Activated CD8-positive, alpha-beta T cell treated with anti-CD3 and anti-CD28 coated beads, Interleukin-2, amount 10 ng/mL, durations not matched to agents 7 days and 5 days (primary cell): ENCODE results near the gene RNF220. TPM values are rescaled to one million over a fixed set of nuclear protein-coding genes. Genes with fewer than 3 reads are reported as not detected.

ENCODE experiments used
- ATAC-seq: fragments of 150-1000 bp; cut with Tn5 transposase; one replicate; pipeline ENCODE4 v1.10.0; 2021; ENCODE audit warnings: moderate library complexity
- CTCF ChIA-PET: fragments of 350-600 bp; sonication (Branson Sonifier 250); formaldehyde crosslinking; loops from one replicate; lab custom pipeline; 2021; ENCODE audit warnings: antibody characterized with exemption; lab: Charles Lee
- POLR2A ChIA-PET: fragments of 350-600 bp; sonication (Branson Sonifier 250); formaldehyde crosslinking; loops from one replicate; lab custom pipeline; 2021; ENCODE audit warnings: antibody characterized with exemption; lab: Charles Lee
- DNase-seq: peaks from one replicate; pipeline ENCODE4 v3.0.0-alpha.2; 2020
- H3K27ac Mint-ChIP-seq: one replicate; pipeline ENCODE4 v1.8.0; 2021; ENCODE audit warnings: mild to moderate bottlenecking, mixed read lengths
- H3K27me3 Mint-ChIP-seq: one replicate; pipeline ENCODE4 v1.8.0; 2021; ENCODE audit warnings: low read depth, mixed read lengths
- H3K36me3 Mint-ChIP-seq: one replicate; pipeline ENCODE4 v1.8.0; 2021; ENCODE audit warnings: low read depth, mixed read lengths
- H3K4me1 Mint-ChIP-seq: one replicate; pipeline ENCODE4 v1.8.0; 2021; ENCODE audit warnings: low read depth, mixed read lengths
- H3K4me3 Mint-ChIP-seq: one replicate; pipeline ENCODE4 v1.8.0; 2021; ENCODE audit warnings: mild to moderate bottlenecking, mixed read lengths
- H3K9me3 Mint-ChIP-seq: one replicate; pipeline ENCODE4 v1.8.0; 2022; ENCODE audit warnings: mixed read lengths; ENCODE audit not compliant: insufficient read depth
- total RNA-seq, 2 experiments: library from RNA; stranded (reverse); gene quantifications; one replicate each; pipeline ENCODE4 v1.2.3, GENCODE V29; 2021

RNF220 gene
- total RNA-seq, 2 experiments from 2014 or later = 79.5 to 87.2 TPM

DNA sequence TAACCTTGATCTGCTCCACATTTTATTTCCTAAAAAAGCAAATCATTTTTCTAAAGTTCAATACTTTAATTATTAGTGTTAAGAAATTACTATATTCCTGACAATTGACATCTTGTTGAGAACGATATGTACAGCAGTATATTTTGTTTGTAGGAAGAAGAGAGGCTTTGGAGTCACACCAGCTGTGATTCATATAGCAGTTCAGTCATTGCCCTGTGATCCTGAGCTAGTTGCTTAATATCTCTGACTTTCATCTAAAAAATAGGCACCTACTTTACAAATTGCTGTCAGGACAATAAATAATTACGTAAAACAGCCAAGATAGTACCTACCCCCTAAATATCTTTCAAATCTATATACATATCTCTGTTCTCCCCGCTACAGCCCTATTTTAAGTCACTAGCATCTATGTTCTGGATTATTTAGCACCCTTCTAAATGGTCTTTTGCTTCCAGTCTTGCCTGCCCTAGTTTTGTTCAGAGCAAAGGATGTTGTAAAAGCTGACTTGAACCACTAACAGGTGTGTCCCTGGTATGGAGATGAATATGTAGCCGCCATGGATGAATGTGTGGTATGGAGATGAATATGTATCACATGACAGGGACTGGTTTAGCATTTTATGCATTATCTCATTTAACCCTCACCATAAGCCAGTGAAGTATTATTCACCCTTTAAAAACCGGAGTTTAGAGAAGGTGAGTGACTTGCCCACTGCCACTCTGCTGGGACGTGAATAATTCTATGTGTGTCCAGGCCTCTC is 42.2 kb downstream of the RNF220 start:
- POLR2A ChIA-PET = no interaction called here
- no peaks in the 10 kb centered on the region for H3K36me3 Mint-ChIP-seq
- no peak overlapping the region for H3K4me3 Mint-ChIP-seq

DNA sequence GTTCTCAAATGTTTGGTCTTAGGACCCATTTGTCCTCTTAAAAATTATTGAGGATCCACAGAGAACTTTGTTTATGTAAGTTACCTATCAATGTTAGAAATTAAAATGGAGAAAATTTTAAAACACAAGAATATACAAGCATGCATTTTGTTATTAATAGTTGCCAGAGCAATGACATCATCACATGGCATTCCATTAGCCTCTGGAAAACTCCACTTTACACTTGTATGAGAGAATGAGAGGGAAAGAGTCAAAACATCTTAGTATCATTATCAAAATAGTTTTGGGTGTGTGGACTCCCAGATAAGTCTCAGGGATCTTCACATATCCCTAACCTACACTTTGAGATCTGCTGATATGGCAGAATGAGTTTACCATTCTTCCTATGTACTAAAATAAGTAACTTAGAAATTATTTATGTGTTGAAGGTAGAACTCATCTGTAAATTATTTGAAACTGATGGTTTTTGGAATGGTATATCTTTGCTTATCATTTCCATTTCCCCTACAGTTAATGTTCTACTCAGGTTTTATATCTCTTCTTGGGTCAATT is 48.8 kb downstream of the RNF220 start:
- H3K9me3 Mint-ChIP-seq = no peaks in the 10 kb centered on the region
- no peak for DNase-seq
- no peaks in the 10 kb centered on the region for H3K4me1 Mint-ChIP-seq
- ChIA-PET CTCF (no interaction called here), POLR2A (no interaction called here)
- H3K27me3 Mint-ChIP-seq = peaks cover 28% of the 10 kb centered on the region
- ATAC-seq = no peak
- H3K4me3 Mint-ChIP-seq = no peak overlapping the region
- H3K27ac Mint-ChIP-seq = no peak overlapping the region
- H3K36me3 Mint-ChIP-seq = no peaks in the 10 kb centered on the region

More for the DNA sequence above, 42.2 kb downstream of the RNF220 start:
- peaks cover 13% of the 10 kb centered on the region for H3K27me3 Mint-ChIP-seq
- no peaks in the 10 kb centered on the region for H3K9me3 Mint-ChIP-seq
- no peak overlapping the region for H3K27ac Mint-ChIP-seq
- ATAC-seq (no peak), DNase-seq (no peak)
- CTCF ChIA-PET = interaction anchor here (1.4 to 1.5 kb wide), 2 partner anchors 14 to 147 kb away, joined by 3 to 4 read pairs; no protein-coding TSS in a partner anchor
- no peaks in the 10 kb centered on the region for H3K4me1 Mint-ChIP-seq

DNA sequence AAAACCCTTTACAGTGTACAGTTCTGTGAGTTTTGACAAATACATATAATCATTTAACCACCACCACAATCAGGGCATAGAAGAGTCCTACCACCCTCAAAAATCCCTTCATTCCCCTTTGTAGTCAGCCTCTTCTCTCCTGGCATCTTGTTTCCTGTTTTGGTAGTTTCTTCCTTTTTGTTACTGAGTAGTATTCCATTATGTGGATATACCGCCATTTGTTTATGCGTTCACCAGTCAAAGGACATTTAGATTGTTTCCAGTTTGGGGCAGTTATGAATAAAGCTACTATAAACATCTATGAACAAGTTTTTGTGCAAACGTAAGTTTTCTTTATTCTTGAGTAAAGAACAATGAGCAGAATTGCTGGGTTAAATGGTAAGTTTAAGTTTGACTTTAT is 49.6 kb downstream of the RNF220 start:
- Mint-ChIP-seq H3K4me1 (no peaks in the 10 kb centered on the region), H3K9me3 (no peaks in the 10 kb centered on the region), H3K27me3 (peaks cover 32% of the 10 kb centered on the region), H3K4me3 (no peak overlapping the region), H3K36me3 (no peaks in the 10 kb centered on the region), H3K27ac (no peak overlapping the region)
- POLR2A ChIA-PET = no interaction called here
- ATAC-seq (no peak), DNase-seq (no peak)
- CTCF ChIA-PET = no interaction called here

DNA sequence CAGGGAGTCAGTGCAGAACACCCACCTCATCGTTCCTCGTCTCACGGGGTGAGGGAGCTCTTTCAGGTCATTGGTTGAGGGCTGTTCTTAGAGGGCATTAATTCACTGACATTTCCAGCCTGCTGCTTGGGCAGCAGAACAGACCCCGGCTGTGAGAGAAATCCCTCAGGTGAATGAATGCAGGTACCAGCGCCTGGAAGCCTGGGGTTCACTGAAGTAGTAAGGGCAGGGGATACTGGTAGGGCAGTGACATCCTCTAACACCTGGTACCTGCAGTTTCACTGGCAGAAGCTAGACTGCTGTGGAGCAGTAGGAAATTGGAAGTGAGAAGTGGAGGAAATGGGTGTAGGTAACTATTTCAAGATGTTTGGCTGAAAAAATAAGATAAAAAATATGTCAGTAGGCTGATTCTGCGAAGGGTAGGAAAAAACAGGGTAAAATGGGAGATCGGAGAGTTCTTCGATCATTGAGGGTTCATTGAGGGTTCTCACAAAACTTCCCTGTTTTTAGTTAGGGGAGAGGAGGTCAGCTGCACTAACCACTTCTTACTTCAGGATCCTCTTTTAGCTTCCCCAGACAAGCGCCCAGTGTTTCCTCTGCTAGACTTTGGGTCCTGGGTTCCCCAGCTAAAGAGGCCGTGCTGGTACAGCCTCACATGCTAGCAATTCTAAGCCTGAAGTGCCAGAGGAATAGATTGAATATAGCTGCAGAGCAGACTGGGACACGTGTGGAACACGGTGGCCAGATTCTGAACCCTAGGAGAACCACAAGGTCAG is 55.2 kb downstream of the RNF220 start:
- ATAC-seq (no peak), DNase-seq (no peak)
- Mint-ChIP-seq H3K9me3 (no peaks in the 10 kb centered on the region), H3K27ac (no peak overlapping the region), H3K4me3 (no peak overlapping the region), H3K27me3 (peaks cover 30% of the 10 kb centered on the region), H3K36me3 (no peaks in the 10 kb centered on the region), H3K4me1 (no peaks in the 10 kb centered on the region)
- CTCF ChIA-PET = no interaction called here
- POLR2A ChIA-PET = no interaction called here

DNA sequence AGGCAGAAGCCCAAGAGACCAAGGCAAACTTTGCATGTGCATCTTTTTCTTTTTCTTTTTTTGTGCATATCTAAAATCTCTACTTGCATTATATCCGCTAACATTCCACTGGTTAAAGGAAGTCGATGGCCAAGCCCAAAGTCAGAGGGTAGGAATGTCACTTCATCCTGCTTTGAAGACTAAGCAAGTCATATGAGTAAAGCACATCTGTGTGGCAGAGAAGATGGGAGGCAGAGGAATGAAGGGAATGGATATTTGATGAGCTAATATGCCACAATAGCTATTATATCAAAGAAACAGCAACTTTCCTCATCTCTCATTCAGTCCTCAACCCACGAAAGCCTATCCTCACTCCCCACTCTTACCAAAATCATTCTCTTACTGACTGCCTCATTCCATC is 59.3 kb downstream of the RNF220 start:
- Mint-ChIP-seq H3K9me3 (no peaks in the 10 kb centered on the region), H3K4me1 (no peaks in the 10 kb centered on the region), H3K27me3 (peaks cover 16% of the 10 kb centered on the region), H3K27ac (no peak overlapping the region), H3K4me3 (no peak overlapping the region), H3K36me3 (no peaks in the 10 kb centered on the region)
- POLR2A ChIA-PET = interaction anchor here (1.1 kb wide), 1 partner anchor 15 kb away, joined by 3 read pairs; no protein-coding TSS in a partner anchor
- CTCF ChIA-PET = interaction anchor here (1.0 kb wide), 1 partner anchor 13 kb away, joined by 3 read pairs; no protein-coding TSS in a partner anchor
- no peak for ATAC-seq
- no peak for DNase-seq

DNA sequence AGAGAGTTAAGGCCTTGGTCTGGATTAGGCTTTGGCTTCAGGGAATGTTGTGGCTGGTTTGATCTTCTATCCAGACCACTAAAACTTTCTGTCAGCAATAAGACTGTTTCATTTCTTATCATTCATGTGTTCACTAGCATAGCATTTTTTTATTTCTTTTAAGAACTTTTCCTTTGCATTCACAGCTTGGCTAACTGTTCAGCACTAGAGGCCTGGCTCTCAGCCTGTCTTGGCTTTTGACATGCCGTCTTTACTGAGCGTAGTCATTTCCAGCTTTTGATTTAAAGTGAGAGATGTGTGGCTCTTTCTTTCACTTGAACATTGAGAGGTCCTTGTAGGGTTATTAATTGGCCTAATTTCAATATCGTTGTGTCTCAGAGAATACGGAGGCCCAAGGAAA is 62.5 kb downstream of the RNF220 start:
- POLR2A ChIA-PET = no interaction called here
- ATAC-seq (no peak), DNase-seq (no peak)
- H3K27me3 Mint-ChIP-seq = peaks cover 21% of the 10 kb centered on the region
- no peak overlapping the region for H3K4me3 Mint-ChIP-seq
- peaks cover 2% of the 10 kb centered on the region for H3K4me1 Mint-ChIP-seq
- no peak overlapping the region for H3K27ac Mint-ChIP-seq
- CTCF ChIA-PET = no interaction called here
- no peaks in the 10 kb centered on the region for H3K9me3 Mint-ChIP-seq
- H3K36me3 Mint-ChIP-seq = no peaks in the 10 kb centered on the region

DNA sequence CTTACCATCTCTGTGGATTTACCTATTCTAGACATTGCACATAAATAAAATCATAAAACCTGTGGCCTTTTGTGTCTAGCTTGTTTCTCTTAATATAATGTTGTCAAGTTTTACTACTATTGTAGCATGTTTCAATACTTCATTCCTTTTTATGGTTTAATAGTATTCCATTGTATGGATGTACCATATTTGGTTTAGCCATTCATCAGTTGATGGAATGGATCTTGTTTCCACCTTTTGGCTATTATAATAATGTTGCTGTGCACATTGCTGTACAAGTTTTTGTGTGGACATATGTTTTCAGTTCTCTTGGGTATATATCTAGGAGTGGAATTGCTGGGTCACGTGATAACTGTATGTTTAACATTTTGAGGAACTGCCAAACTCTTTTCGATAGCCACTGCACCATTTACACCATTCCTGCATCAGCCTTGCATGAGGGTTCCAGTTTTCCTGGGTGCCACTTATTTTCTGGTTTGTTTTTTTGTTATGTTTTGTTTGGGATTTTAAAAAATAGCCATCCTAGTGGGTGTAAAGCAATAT is 66.9 kb downstream of the RNF220 start:
- Mint-ChIP-seq H3K27me3 (peaks cover 17% of the 10 kb centered on the region), H3K9me3 (no peaks in the 10 kb centered on the region), H3K4me1 (peaks cover 4% of the 10 kb centered on the region), H3K4me3 (no peak overlapping the region), H3K36me3 (no peaks in the 10 kb centered on the region), H3K27ac (no peak overlapping the region)
- no peak for ATAC-seq
- POLR2A ChIA-PET = no interaction called here
- CTCF ChIA-PET = no interaction called here
- DNase-seq = no peak

DNA sequence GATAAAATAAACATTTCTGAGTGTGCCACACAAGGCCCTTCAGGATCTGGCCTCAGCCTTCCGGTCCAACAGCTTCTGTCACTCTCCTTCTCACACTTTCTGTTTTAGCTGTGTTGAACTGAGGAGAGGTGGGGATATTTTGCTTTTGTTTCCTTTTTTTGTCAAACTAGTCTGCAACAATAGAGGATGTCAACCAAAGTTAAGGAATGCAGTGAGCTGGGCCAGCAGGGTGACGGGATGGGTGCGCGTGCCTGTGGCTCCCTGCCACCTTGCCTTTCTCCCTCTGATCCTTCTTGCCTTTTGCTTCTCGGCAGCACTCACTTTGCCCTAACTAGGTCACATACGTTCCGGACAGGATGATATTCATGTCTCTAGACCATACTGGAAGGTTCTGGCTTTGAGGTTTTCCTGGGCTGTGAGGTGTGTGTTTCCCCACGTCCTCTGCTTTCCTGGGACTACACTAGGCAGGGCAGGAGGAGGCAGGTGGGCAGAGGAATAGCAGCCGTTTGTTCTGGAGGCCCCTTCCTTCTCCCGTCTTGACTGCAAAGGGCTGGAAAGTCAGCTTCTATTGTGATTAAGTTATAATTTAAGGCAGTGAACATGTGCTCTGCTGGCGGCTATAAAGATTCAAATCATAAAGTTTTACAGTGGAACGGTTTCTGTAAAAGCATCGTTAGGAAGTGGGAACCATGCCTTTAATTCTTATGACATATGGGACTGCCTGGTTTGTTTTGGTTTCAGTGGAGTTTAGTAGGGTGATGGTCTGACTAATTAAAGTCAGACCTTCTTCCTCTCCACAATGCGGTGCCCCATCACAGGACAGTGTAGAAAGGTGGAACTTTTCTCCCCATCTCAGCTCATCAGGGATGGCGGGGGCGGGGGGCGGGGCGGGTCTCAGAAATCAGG is 67.8 kb downstream of the RNF220 start:
- ChIA-PET POLR2A (no interaction called here), CTCF (no interaction called here)
- H3K36me3 Mint-ChIP-seq = no peaks in the 10 kb centered on the region
- no peak for DNase-seq
- H3K4me3 Mint-ChIP-seq = no peak overlapping the region
- no peaks in the 10 kb centered on the region for H3K9me3 Mint-ChIP-seq
- H3K27ac Mint-ChIP-seq = no peak overlapping the region
- no peak for ATAC-seq
- H3K4me1 Mint-ChIP-seq = peaks cover 4% of the 10 kb centered on the region
- H3K27me3 Mint-ChIP-seq = peaks cover 17% of the 10 kb centered on the region

DNA sequence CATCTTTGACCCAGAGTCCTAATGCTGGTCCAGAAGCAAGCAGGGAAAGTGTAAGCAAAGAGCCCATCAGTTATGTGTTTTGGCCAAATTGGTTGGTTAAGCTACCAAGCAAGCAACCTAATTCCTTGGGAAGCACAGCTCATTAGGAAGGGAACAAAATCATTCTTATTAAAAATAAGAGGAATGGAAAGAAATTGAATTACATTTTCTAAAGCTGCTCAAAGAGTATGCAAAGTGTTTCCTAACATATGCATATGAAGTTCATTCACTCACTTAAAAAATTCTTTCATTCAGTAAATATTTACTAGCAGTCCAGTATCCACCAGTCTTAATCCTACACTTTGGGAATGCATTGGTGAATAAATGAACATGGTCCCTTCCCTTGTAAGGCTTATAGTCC is 71.8 kb downstream of the RNF220 start:
- Mint-ChIP-seq H3K9me3 (no peaks in the 10 kb centered on the region), H3K4me1 (peaks cover 4% of the 10 kb centered on the region), H3K27ac (no peak overlapping the region), H3K36me3 (no peaks in the 10 kb centered on the region), H3K4me3 (no peak overlapping the region), H3K27me3 (peaks cover 17% of the 10 kb centered on the region)
- no peak for ATAC-seq
- ChIA-PET POLR2A (interaction anchor here (0.7 kb wide), 1 partner anchor 10 kb away, joined by 3 read pairs; no protein-coding TSS in a partner anchor), CTCF (interaction anchor here (0.6 to 1.1 kb wide), 3 partner anchors 12 to 1494 kb away, joined by 3 read pairs; no protein-coding TSS in a partner anchor)
- no peak for DNase-seq

DNA sequence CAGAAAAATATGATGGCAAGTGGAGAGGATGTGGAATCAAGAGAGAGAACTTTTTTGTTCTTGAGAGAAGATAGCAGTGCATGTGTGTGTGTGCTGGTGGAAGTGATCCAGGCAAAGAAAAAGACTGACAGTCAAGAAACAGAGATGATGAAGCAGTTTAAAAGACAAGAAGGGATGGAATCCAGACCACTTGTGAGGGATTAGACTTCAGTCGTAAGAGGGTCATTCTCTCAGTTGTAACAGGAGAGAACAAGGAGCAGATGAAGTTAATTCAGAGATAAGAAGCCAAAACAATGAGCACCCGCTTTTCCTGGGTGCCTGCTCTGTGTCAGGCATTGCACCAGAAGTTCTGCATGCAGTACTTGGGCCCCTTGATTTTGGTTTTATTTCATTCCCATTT is 76.6 kb downstream of the RNF220 start:
- ATAC-seq = no peak
- H3K27ac Mint-ChIP-seq = no peak overlapping the region
- no peak for DNase-seq
- H3K9me3 Mint-ChIP-seq = no peaks in the 10 kb centered on the region
- no peak overlapping the region for H3K4me3 Mint-ChIP-seq
- ChIA-PET POLR2A (no interaction called here), CTCF (no interaction called here)
- H3K27me3 Mint-ChIP-seq = peaks cover 30% of the 10 kb centered on the region
- H3K4me1 Mint-ChIP-seq = no peaks in the 10 kb centered on the region
- H3K36me3 Mint-ChIP-seq = no peaks in the 10 kb centered on the region
